Osteoblast (primary cell): Measurements from ENCODE around the gene KPNA4. TPM values are rescaled to one million over a fixed set of nuclear protein-coding genes. Genes with fewer than 3 reads are reported as not detected.

ENCODE experiments used
- DNase-seq: peaks from one replicate; pipeline ENCODE4 v3.0.0; 2011; ENCODE audit warnings: low spot score, mixed read lengths; ENCODE audit not compliant: insufficient read length; ENCODE audit errors: missing footprints
- H2AFZ ChIP-seq: 2 replicates; pipeline ENCODE4 v1.6.0; 2011; ENCODE audit warnings: mild to moderate bottlenecking, low read length
- H3K27ac ChIP-seq: 2 replicates; pipeline ENCODE4 v1.5.1; 2011; ENCODE audit warnings: mild to moderate bottlenecking, low read depth, low read length, moderate library complexity
- H3K27me3 ChIP-seq: 2 replicates; pipeline ENCODE4 v1.6.0; 2012; ENCODE audit warnings: mild to moderate bottlenecking, control low read depth, inconsistent platforms, low read length, moderate library complexity; ENCODE audit not compliant: insufficient read depth
- H3K36me3 ChIP-seq: 2 replicates; pipeline ENCODE4 v1.5.1; 2011; ENCODE audit warnings: mild to moderate bottlenecking, low read length, control low read depth, moderate library complexity; ENCODE audit not compliant: insufficient read depth
- H3K4me1 ChIP-seq: 2 replicates; pipeline ENCODE4 v1.5.1; 2011; ENCODE audit warnings: mild to moderate bottlenecking, low read length, control low read depth, moderate library complexity; ENCODE audit not compliant: insufficient read depth
- H3K4me2 ChIP-seq: 2 replicates; pipeline ENCODE4 v1.6.0; 2011; ENCODE audit warnings: mild to moderate bottlenecking, low read length; ENCODE audit not compliant: insufficient read depth
- H3K4me3 ChIP-seq: fragments of 200-600 bp; sonication (generic); 3 replicates; pipeline ENCODE4 v1.5.1; 2012; ENCODE audit warnings: mild to moderate bottlenecking, low read length, inconsistent platforms; ENCODE audit not compliant: insufficient read depth
- H3K79me2 ChIP-seq: 2 replicates; pipeline ENCODE4 v1.6.0; 2012; ENCODE audit warnings: mild to moderate bottlenecking, low read length, control low read depth, inconsistent platforms; ENCODE audit not compliant: insufficient read depth
- H3K9me3 ChIP-seq: 2 replicates; pipeline ENCODE4 v1.5.1; 2011; ENCODE audit warnings: low read depth, low read length, control low read depth
- H4K20me1 ChIP-seq: 2 replicates; pipeline ENCODE4 v1.6.0; 2012; ENCODE audit warnings: mild to moderate bottlenecking, low read length, control low read depth; ENCODE audit not compliant: insufficient read depth
- total RNA-seq: library from RNA; depleted of rRNA; stranded (reverse); fragments of >200 nt; gene quantifications from 2 replicates; pipeline ENCODE4 v1.2.3, GENCODE V29; 2012
- TF ChIP-seq, protein P1 (sequence below): IDR thresholded peaks from 2 replicates; pipeline ENCODE4 v1.5.1; 2011; ENCODE audit warnings: mild to moderate bottlenecking, low read depth, low read length, moderate library complexity; ENCODE audit errors: extremely low read depth

KPNA4 gene
- total RNA-seq, 1 donor: 40.9 TPM

DNA sequence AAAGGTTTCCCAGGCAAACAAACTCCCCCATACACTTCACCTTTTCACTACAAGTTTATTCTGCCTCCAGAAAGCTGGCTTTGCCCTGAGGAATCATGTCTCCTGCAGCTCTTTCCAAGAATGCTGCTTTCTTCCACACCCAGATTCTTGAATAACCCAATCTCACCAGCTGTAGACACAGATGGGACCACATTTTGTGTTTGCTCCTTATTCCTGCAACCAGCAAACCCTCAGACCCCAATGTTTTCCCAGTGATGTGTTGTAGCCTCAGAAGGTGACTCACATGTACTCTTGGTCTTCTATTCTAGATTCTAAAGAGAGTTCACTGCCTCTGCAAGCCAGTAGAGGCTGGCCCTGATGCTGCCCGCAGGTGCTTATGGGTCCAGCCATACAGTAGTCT, 92.2 kb downstream of the KPNA4 start:
- H3K4me3 ChIP-seq: no peak overlapping the region
- no peaks in the 10 kb centered on the region for H3K27me3 ChIP-seq
- H3K27ac ChIP-seq: peak overlapping the region; percentile 76
- no peaks in the 10 kb centered on the region for H4K20me1 ChIP-seq
- H3K36me3 ChIP-seq: no peaks in the 10 kb centered on the region
- H3K79me2 ChIP-seq: no peaks in the 10 kb centered on the region
- no peaks in the 10 kb centered on the region for H3K9me3 ChIP-seq
- H3K4me2 ChIP-seq: peak overlapping the region; percentile 65
- TF ChIP-seq, protein P1, sequence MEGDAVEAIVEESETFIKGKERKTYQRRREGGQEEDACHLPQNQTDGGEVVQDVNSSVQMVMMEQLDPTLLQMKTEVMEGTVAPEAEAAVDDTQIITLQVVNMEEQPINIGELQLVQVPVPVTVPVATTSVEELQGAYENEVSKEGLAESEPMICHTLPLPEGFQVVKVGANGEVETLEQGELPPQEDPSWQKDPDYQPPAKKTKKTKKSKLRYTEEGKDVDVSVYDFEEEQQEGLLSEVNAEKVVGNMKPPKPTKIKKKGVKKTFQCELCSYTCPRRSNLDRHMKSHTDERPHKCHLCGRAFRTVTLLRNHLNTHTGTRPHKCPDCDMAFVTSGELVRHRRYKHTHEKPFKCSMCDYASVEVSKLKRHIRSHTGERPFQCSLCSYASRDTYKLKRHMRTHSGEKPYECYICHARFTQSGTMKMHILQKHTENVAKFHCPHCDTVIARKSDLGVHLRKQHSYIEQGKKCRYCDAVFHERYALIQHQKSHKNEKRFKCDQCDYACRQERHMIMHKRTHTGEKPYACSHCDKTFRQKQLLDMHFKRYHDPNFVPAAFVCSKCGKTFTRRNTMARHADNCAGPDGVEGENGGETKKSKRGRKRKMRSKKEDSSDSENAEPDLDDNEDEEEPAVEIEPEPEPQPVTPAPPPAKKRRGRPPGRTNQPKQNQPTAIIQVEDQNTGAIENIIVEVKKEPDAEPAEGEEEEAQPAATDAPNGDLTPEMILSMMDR: no peak
- H3K4me1 ChIP-seq: peaks cover 51% of the 10 kb centered on the region
- DNase-seq: peak; percentile 77
- H2AFZ ChIP-seq: no peak overlapping the region

DNA sequence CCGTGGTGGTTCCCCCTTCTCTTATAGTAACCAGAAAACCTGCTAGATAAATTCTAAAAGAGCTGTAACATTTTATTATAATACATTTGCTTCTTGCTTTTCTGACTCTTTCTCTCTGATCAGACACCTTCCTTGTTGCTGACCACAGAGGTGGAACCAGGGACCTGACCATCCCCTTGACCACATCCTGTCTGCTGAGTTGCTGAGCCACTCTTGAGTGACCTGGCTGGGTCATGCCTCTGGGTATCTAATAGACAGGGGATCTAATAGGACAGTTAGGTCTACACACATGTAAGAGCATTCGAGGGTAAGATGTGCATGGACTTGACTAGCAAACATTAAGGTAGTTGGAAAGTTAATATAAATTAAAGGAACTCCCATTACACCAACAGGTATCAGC, 93.0 kb downstream of the KPNA4 start:
- H3K36me3 ChIP-seq: no peaks in the 10 kb centered on the region
- no peak overlapping the region for H3K4me3 ChIP-seq
- no peaks in the 10 kb centered on the region for H4K20me1 ChIP-seq
- peaks cover 42% of the 10 kb centered on the region for H3K4me1 ChIP-seq
- no peak overlapping the region for H3K4me2 ChIP-seq
- H2AFZ ChIP-seq: no peak overlapping the region
- DNase-seq: no peak
- no peaks in the 10 kb centered on the region for H3K9me3 ChIP-seq
- no peak overlapping the region for H3K27ac ChIP-seq
- no peaks in the 10 kb centered on the region for H3K79me2 ChIP-seq
- no peaks in the 10 kb centered on the region for H3K27me3 ChIP-seq
- TF ChIP-seq, protein P1: no peak

DNA sequence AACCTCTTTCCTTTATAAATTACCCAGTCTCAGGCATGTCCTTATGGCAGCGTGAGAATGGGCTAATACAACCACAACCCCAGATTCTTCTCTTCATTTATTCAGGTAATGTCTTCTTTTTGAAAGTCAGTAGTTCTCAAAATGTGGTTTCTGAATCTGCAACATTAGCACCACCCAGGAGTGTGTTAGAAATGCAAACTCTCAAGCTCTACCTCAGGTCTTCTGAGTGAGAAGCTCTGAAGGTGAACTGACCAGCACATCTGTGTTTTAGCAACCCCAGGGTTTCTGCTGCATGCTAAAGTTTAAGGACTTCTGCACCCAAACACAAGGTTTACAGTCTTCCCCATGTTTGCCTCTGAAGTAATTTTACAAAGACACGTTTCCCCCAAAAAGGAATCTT, 93.5 kb downstream of the KPNA4 start:
- H2AFZ ChIP-seq: no peak overlapping the region
- H3K27me3 ChIP-seq: no peaks in the 10 kb centered on the region
- no peak overlapping the region for H3K27ac ChIP-seq
- no peaks in the 10 kb centered on the region for H4K20me1 ChIP-seq
- no peak for DNase-seq
- no peaks in the 10 kb centered on the region for H3K9me3 ChIP-seq
- peaks cover 39% of the 10 kb centered on the region for H3K4me1 ChIP-seq
- H3K4me3 ChIP-seq: no peak overlapping the region
- no peaks in the 10 kb centered on the region for H3K79me2 ChIP-seq
- H3K4me2 ChIP-seq: no peak overlapping the region
- no peaks in the 10 kb centered on the region for H3K36me3 ChIP-seq
- TF ChIP-seq, protein P1: no peak

DNA sequence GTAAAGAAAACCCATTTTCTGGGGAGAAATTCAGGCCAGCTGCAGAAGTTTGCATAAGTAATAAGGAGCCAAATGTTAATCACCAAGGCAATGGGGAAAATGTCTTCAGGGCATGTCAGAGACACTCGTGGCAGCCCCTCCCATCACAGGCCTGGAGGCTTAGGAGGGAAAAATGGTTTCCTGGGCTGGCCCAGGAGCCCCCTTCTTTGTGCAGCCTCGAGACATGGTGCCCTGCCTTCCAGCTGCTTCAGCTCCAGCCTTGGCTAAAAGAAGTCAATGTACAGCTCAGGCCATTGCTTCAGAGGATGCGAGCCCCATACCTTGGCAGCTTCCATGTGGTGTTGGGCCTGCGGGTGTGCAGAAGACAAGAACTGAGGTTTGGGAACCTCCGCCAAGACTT, 95.2 kb downstream of the KPNA4 start:
- peaks cover 29% of the 10 kb centered on the region for H3K4me1 ChIP-seq
- H3K27me3 ChIP-seq: no peaks in the 10 kb centered on the region
- H2AFZ ChIP-seq: no peak overlapping the region
- H3K79me2 ChIP-seq: no peaks in the 10 kb centered on the region
- no peaks in the 10 kb centered on the region for H4K20me1 ChIP-seq
- DNase-seq: no peak
- H3K27ac ChIP-seq: no peak overlapping the region
- no peak overlapping the region for H3K4me2 ChIP-seq
- H3K4me3 ChIP-seq: no peak overlapping the region
- no peaks in the 10 kb centered on the region for H3K9me3 ChIP-seq
- H3K36me3 ChIP-seq: no peaks in the 10 kb centered on the region
- TF ChIP-seq, protein P1: no peak
